Stomach (tissue), 9 donors: Measurements from ENCODE around the gene F12. TPM values are rescaled to one million over a fixed set of nuclear protein-coding genes. Genes with fewer than 3 reads are reported as not detected.

Source experiments
- DNase-seq, 2 donors: peaks; one replicate each; pipeline versions ENCODE4 v3.0.0 to v3.0.0-alpha.2; 2013 to 2019
- H3K27ac ChIP-seq, 5 donors: fragments of 200-600 bp in 4 of 5; sonication (generic) in 4 of 5; one replicate each; pipeline ENCODE4 v1.5.1; 2013 to 2019; ENCODE audit warnings: mild to moderate bottlenecking in 1 of 5, moderate library complexity in 1 of 5
- H3K27me3 ChIP-seq, 3 donors: fragments of 200-600 bp; sonication (generic); one replicate each; pipeline ENCODE4 v1.5.1; 2017 to 2019; ENCODE audit warnings: mixed run types in 1 of 3
- H3K36me3 ChIP-seq, 4 donors: fragments of 200-600 bp; sonication (generic); 1 replicate in 3 of 4; 2 replicates in 1 of 4; pipeline ENCODE4 v1.5.1; 2016 to 2019
- H3K4me1 ChIP-seq, 4 donors: fragments of 200-600 bp; sonication (generic); one replicate each; pipeline ENCODE4 v1.5.1; 2016 to 2019
- H3K4me3 ChIP-seq, 4 donors: fragments of 200-600 bp; sonication (generic) in 3 of 4; one replicate each; pipeline ENCODE4 v1.5.1; 2016 to 2019; ENCODE audit warnings: mild to moderate bottlenecking in 1 of 4
- H3K9me3 ChIP-seq, 4 donors: fragments of 200-600 bp; sonication (generic); one replicate each; pipeline ENCODE4 v1.5.1; 2016 to 2019
- CTCF ChIP-seq, 7 experiments: fragments of 450-650 bp in 4 of 7; fragments of 200-600 bp in 3 of 7; sonication (generic) in 3 of 7; IDR thresholded peaks; one replicate each; pipeline ENCODE4 v1.5.1; 2016 to 2019; ENCODE audit warnings: antibody characterized with exemption in 7 of 7, control low read depth in 2 of 7, mild to moderate bottlenecking in 1 of 7
- EP300 ChIP-seq: sonication (generic); formaldehyde crosslinking; IDR thresholded peaks from one replicate; pipeline ENCODE4 v1.6.1; 2017; ENCODE audit warnings: antibody characterized with exemption
- POLR2A ChIP-seq, 4 donors: fragments of 450-650 bp; IDR thresholded peaks; one replicate each; pipeline ENCODE4 v1.6.1; 2016; ENCODE audit warnings: antibody characterized with exemption in 4 of 4, control low read depth in 2 of 4, mild to moderate bottlenecking in 1 of 4, moderate library complexity in 1 of 4
- POLR2AphosphoS5 ChIP-seq, 3 donors: sonication (generic); formaldehyde crosslinking; IDR thresholded peaks; one replicate each; pipeline ENCODE4 v1.6.1; 2016; ENCODE audit warnings: antibody characterized with exemption in 3 of 3
- WGBS, 5 donors: extraction: QIAGEN DNeasy Blood & Tissue Kit in 3 of 5; methylation state at CpG; one replicate each; pipeline versions ENCODE4 v1.1.5 to v1.1.7; 2013 to 2018; 5-methylcytosine and 5-hydroxymethylcytosine counted together
- intact Hi-C: fragments of 100-400 bp; cut with DNase I; formaldehyde crosslinking; loops from one replicate; pipeline ENCODE4 v1.15.1; 2023; ENCODE audit warnings: low total_unique reads
- polyA plus RNA-seq, 3 donors: library from polyadenylated mRNA; stranded (reverse); fragments of 200-250 nt; gene quantifications; one replicate each; pipeline ENCODE4 v1.2.3, GENCODE V29; 2013
- total RNA-seq, 5 donors: library from RNA; depleted of rRNA; stranded (reverse); fragments of >200 nt; gene quantifications; one replicate each; pipeline versions ENCODE4 v1.1.0 to v1.2.3, GENCODE V29; 2014 to 2016
- donor health status: healthy with polysubstance abuse.
- donor health status: Bipolar disorder and iron deficiency.
- donor health status: healthy.

The F12 gene
- total and polyA plus RNA-seq, 8 donors: 0.50 to 68.3 (median 33.0) TPM; not detected in 4

- no peaks in the 10 kb centered on the region for H3K27me3 ChIP-seq
- no peak overlapping the region for H3K27ac ChIP-seq
- intact Hi-C loops: loop anchor here (10.0 kb wide), 1 partner anchor 49 kb away; no protein-coding TSS in a partner anchor
- no peak overlapping the region for H3K4me3 ChIP-seq
- WGBS, 5 donors: 61 to 82% (median 73%) methylated on average over 5 of the region's 5 CpGs
- no peaks in the 10 kb centered on the region for H3K9me3 ChIP-seq
- no peak for DNase-seq
- H3K36me3 ChIP-seq: peaks cover 0 to 5% (median 0%) of the 10 kb centered on the region in 4 donors
- peaks cover 28 to 45% (median 36%) of the 10 kb centered on the region in 4 donors for H3K4me1 ChIP-seq
- no peak for TF ChIP-seq EP300
- TF ChIP-seq POLR2A (IDR thresholded peaks at IDR 0.05): no peak
- TF ChIP-seq POLR2AphosphoS5 (IDR thresholded peaks at IDR 0.05): no peak
These were observed 35.2 kb downstream of the F12 start for GRCh38 chr5:177374211-177374610.

- H3K9me3 ChIP-seq: no peaks in the 10 kb centered on the region
- no peak for DNase-seq
- 58 to 59% (median 58%) methylated on average over 6 of the region's 6 CpGs for WGBS, 5 donors
These were observed 35.6 kb downstream of the F12 start for GRCh38 chr5:177373806-177374205.

GRCh38 chr5:177372910-177373309 is 36.5 kb downstream of the F12 start:
- H3K36me3 ChIP-seq: peaks cover 0 to 5% (median 2%) of the 10 kb centered on the region in 4 donors
- no peak overlapping the region for H3K4me3 ChIP-seq
- no peaks in the 10 kb centered on the region for H3K27me3 ChIP-seq
- TF ChIP-seq POLR2A (IDR thresholded peaks at IDR 0.05) (no peak), CTCF (IDR thresholded peaks at IDR 0.05) (no peak), POLR2AphosphoS5 (IDR thresholded peaks at IDR 0.05) (no peak), EP300 (no peak)
- H3K9me3 ChIP-seq: no peaks in the 10 kb centered on the region
- H3K27ac ChIP-seq: peak overlapping the region in 2 of 5 donors; percentile 51 to 74
- 82 to 98% (median 87%) methylated on average over 6 of the region's 6 CpGs for WGBS, 5 donors
- no peak for DNase-seq
- intact Hi-C loops: loop anchor here (10.0 kb wide), 1 partner anchor 48 kb away; no protein-coding TSS in a partner anchor
- H3K4me1 ChIP-seq: peaks cover 24 to 48% (median 39%) of the 10 kb centered on the region in 4 donors

More at GRCh38 chr5:177373806-177374205, 35.6 kb downstream of the F12 start:
- no peak overlapping the region for H3K4me3 ChIP-seq
- H3K27ac ChIP-seq: no peak overlapping the region
- H3K4me1 ChIP-seq: peaks cover 24 to 43% (median 36%) of the 10 kb centered on the region in 4 donors
- peaks cover 0 to 5% (median 0%) of the 10 kb centered on the region in 4 donors for H3K36me3 ChIP-seq
- intact Hi-C loops: loop anchor here (10.0 kb wide), 1 partner anchor 49 kb away; no protein-coding TSS in a partner anchor
- TF ChIP-seq POLR2A (IDR thresholded peaks at IDR 0.05) (no peak), POLR2AphosphoS5 (IDR thresholded peaks at IDR 0.05) (no peak), CTCF (IDR thresholded peaks at IDR 0.05) (no peak), EP300 (no peak)
- no peaks in the 10 kb centered on the region for H3K27me3 ChIP-seq

- Histone ChIP-seq H3K4me1 (peaks cover 30 to 55% (median 45%) of the 10 kb centered on the region in 4 donors), H3K36me3 (peaks cover 0 to 9% (median 2%) of the 10 kb centered on the region in 4 donors), H3K27me3 (no peaks in the 10 kb centered on the region), H3K27ac (peak overlapping the region in 3 of 5 donors; percentile 46 to 74 (median 51)), H3K9me3 (no peaks in the 10 kb centered on the region), H3K4me3 (peak overlapping the region in 1 of 4 donors; percentile 40)
- intact Hi-C loops: loop anchor here (10.0 kb wide), 1 partner anchor 47 kb away; no protein-coding TSS in a partner anchor
- 86 to 91% (median 89%) methylated on average over 6 to 12 of the region's 12 CpGs for WGBS, 5 donors
- TF ChIP-seq POLR2AphosphoS5 (IDR thresholded peaks at IDR 0.05) (no peak), POLR2A (IDR thresholded peaks at IDR 0.05) (no peak), EP300 (no peak), CTCF (IDR thresholded peaks at IDR 0.05) (no peak)
- DNase-seq: no peak
These were observed 37.1 kb downstream of the F12 start for GRCh38 chr5:177372034-177372896.
